ENCODE measurements around the gene SORCS2.

The SORCS2 gene

DNA sequence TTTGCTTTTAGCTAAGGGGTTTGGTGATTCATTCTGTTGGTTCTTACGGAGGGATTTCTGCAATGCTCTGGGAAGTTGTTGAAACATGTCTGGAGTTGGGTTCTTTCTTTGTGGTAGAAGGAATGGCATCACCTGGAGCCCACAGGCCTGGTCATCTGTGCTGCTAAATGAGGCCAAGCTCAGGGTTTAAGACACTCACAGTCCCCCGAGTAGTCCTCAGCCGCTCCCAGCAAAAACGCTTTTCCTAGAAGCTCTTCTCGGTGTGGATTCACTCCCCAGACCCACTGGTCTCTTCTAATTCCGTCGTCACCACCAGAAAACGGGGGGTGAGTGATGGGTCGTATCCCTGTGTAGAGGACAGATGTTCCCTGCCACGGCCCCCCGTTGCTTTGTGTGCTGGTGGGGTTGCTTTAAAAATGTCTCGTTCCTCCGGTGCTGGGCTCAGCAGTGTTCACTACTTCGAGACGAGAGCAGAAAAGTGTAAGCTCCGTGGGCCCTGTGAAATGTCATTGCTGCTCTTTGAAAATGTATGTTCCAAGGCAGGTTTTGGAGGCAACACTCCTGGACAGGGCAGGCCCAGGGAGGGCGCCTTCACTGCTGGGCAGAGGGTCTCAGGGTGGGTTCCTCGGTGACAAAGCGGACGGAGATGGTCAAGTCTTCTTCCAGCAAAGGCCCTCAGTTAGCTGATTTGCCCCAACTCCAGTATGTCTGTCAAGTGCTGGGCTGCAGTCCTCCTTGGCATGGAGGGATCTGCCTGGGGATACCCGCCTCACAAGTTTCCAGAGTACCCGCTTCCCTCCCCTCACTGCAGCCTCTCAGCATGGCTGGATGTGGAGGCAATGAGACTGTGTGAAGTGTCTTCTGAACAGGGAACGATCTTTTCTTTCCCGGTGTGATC, 205.1 kb downstream of the SORCS2 start:
- no peak for DNase-seq

GRCh38 chr4:7398104-7398423, 205.7 kb downstream of the SORCS2 start:
- no peak for DNase-seq

- peak; percentile 1 for DNase-seq
These were observed 206.6 kb downstream of the SORCS2 start for GRCh38 chr4:7398788-7399439.

GRCh38 chr4:7399440-7400234, 207.3 kb downstream of the SORCS2 start:
- DNase-seq: peak; percentile 1

- no peak for DNase-seq
These were observed 208.4 kb downstream of the SORCS2 start for GRCh38 chr4:7400671-7401298.

GRCh38 chr4:7402526-7402925, 210.2 kb downstream of the SORCS2 start:
- DNase-seq: no peak

- no peak for DNase-seq
These were observed 210.7 kb downstream of the SORCS2 start for GRCh38 chr4:7403001-7403400.

DNA sequence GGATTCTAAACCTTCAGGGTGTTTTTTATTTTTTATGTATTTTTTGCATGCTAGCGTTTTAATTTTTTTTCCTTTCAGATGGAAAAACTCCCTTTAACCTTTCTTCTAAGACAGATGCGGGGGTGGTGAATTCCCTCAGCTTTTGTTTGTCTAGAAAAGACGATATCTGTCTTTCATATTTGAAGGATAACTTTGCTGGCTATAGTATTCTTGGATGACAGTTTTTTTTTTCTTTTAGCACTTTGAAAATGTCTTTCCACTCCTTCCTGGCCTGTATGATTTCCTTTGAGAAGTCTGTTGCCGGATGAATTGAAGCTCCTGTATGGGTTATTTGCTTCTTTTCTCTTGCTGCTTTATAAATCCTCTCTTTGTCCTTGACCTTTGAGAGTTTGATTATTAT, 215.8 kb downstream of the SORCS2 start:
- DNase-seq: no peak

DNA sequence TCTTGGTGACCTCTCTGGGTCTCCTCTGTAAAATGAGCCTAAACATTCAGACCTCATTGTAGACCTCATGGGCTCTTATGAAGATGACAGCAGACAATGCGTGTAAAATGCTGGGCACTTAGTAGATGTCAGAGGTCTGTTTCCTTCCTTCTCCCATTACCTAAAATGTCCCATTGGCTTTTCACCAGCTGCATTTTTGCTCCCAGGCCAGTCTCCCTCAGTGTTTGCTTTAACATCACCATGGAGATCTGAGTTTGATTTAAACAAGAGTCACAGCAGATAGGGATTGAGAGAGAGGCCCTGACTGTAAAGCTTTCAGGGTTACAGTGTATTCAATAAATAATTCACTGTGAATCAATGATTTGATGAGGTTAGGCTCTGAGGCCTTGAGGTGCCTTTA, 218.1 kb downstream of the SORCS2 start:
- DNase-seq: no peak

DNA sequence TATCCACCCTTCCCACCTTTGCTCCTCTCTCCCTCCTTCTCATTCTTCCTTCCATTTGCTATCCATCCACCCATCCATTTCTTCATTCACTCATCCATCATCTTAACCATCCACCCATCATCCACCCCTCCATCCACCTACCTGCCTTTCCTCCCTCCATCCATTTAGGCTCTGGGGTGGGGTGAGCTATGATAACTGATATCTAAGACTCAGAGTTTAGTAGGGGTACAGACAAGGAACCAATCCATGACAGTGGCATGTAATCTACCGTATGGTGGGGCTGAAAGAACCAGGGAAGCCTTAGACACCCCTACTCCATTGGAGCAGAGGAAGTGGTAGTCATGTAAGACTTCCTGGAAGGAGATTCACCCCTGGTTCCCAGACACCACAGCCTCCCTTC, 219.2 kb downstream of the SORCS2 start:
- no peak for DNase-seq

- DNase-seq: peak; percentile 1
These were observed 219.7 kb downstream of the SORCS2 start for GRCh38 chr4:7411896-7412553.

- no peak for DNase-seq
These were observed 220.2 kb downstream of the SORCS2 start for GRCh38 chr4:7412554-7412912.

DNA sequence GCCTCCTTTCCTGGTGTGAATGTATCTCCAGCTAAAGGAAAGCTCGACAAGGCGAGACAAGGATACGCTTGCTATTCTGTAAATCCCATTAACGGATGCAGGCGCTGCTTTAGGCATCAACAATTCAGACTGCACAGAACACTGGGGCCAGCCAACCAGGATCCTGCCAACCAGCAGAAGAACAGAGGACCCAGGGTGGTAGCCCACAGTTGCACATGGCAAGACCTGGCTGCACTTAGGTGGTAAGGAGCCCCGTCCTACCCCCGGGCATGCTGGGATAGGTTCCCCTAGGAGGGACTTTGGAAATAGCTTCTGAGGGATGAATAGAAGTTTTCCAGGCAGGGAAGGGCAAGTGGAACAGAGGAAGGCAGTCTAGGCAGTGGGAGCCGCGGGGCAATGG, 221.7 kb downstream of the SORCS2 start:
- DNase-seq: no peak

DNA sequence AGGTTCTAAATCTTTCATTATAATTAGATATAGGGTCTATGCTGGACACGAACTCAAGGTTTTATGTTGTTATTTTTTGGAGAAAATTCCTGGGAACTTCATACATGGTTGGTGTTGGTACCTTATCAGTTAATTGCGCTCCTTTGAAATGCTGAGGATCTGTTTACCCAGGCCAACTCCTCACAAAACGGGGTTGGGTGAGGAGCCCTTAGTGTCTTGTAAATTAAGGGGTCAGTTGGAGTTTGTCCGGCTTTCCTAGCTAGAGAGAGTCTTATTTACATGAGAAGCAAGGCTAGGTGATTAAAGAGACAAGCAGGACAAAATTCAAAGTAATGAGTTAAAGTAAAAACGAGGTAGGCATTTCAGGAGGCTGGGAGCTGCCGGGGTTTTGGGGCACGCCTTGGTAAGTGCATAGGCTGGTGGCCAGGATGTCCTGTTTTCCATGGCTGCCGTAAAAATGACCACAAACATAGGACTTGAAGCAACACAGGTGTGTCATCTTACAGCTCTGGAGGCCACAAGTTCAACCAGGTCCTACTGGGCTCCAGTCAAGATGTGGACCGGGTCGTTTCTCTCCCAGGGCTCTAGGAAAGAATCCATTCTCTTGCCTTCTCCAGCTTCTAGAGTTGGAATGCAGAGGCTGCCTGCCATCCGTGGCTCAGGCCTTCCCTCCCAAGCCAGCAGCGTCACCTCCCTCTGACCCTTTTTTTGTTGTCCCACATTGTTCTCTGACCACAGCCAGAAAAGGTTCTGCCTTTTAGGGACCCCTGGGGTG, 222.6 kb downstream of the SORCS2 start:
- DNase-seq: peak; percentile 1

DNA sequence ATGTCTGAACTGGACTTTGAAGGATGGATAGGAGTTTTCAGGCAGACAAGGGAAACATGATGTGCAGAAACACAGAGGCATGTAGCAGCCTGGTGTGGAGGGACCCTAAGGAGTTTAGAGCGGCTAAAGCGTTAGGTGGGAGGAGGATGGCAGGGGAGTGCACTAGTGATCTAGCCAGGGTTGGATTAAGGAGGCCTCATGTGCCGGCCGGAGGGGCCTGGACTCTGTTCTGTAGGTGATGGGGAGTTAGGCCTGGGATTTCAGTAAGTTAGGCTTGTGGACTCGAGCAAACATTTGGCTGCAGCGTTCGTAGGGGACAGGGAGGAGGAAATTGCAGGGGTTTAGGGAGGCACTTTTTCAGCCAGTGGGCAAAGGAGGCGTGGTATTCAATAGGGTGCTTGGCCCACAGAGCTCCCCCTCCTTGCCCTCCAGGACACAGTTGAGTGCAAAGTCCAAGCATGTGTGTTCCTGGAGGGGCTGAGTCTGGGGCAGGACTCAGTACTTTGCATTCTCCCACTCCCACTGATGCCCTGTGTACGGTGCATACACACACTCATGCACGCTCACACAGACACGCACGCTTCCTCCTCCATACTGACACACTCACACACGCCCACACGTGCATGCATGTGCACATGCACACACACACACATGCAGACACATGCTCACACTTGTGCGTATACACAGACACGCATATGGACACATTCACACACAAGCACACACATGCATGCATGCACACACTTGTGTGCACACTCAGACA, 223.8 kb downstream of the SORCS2 start:
- no peak for DNase-seq

GRCh38 chr4:7416745-7417432, 224.6 kb downstream of the SORCS2 start:
- no peak for DNase-seq

GRCh38 chr4:7417639-7418038, 225.3 kb downstream of the SORCS2 start:
- DNase-seq: no peak

- no peak for DNase-seq
These were observed 226.0 kb downstream of the SORCS2 start for GRCh38 chr4:7418131-7418943.

DNA sequence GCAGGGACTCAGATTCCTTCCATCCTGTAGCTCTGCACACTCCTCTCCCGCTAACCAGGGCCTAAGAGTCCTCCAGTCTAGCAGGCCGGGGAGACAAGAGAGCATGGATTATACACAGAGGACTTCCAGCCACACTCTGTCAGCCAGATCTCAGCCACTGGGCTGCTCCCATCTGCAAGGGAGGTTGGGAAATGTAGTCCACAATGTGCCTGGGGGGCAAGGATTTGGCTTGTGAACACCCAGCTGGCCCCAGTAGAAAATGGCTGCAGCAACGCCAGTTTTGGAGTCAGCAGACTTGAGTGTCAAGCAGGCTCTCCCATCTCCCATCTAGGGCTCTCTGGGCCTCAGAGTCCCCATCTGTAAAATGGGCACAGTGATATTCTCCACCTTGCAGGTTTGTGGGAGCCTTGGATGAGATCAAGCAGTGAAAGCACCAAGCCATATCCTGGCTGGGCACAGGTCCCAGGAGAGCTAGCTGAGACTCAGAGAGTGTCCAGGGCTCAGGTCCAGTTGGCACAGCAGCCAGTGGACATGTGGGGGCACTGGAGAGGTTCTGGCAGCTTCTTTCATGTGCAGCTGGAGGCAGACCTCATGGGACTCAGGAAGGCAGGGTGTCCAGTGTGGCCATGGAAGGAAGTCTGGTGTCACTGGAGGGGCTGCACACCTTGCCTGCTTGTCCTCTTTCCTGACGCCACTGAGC, 227.8 kb downstream of the SORCS2 start:
- peak; percentile 2 for DNase-seq

All from activated gamma-delta T cell treated with Interleukin-2 at 50 U/mL for 16 hours (primary cell).